A549 treated with dexamethasone at 1 μM for 4 hours (cell line): ENCODE data around the gene FCRL4. TPM values are rescaled to one million over a fixed set of nuclear protein-coding genes. Genes with fewer than 3 reads are reported as not detected.

ENCODE experiments used
- total RNA-seq: library from RNA; stranded (reverse); fragments of 200-300 nt; extraction: Qiagen RNA extraction; gene quantifications from 5 replicates; pipeline ENCODE4 v1.2.3, GENCODE V29; 2022

FCRL4 gene
- not detected in 5 replicates for total RNA-seq

DNA sequence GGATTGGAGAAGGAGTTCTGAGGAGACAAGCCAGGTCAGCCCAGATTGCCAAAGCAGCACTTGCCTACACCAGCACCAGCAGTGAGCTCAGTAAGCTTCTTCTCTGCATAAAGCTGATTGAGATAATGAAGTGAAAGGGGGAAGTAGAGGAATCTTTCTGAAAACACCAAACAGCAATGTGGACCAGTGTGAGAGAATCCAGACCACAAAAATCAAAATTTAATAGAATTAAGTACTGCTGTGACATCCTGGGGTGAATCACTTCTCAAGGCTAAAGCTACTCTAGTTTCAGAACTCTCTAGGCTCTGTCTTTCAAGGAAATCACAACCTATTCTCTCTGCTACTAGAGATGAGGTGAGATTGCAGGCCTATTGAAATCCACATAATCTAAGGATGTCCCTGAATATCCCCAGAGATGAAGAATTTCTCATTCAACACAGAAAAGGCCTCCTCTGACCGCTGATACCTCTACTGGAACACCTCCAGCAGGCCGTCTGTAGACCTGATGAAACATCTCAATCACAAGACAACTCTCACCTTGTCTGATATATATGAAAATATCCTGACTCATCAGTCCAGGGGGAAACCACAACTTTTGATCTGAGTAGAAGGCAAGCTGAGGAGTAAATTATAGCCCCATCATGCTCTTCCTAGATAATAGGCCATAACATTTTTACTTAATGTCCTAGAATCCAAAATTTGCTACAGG lies at the start of gene FCRL4:
FCRL4 (minus strand) TSS at position 127 of the 709 bp plus-strand sequence. CDS start 141 bp downstream, outside the sequence.

GRCh38 chr1:157551694-157552693 lies 45.9 kb downstream of the FCRL4 start, which contains the start of gene FCRL5:
Gene FCRL5, minus strand, starts transcription at chr1:157552515. Its CDS starts 153 bp downstream, at chr1:157552362.

Other genes starting within 250 kb of the FCRL4 start
- not detected in 5 replicates for gene FCRL5, start 45.6 kb downstream of the FCRL4 start, total RNA-seq
- gene FCRL3, start 102.7 kb upstream of the FCRL4 start, total RNA-seq: not detected in 5 replicates
- not detected in 5 replicates for gene FCRL2, start 179.0 kb upstream of the FCRL4 start, total RNA-seq
- not detected in 5 replicates for gene FCRL1, start 222.0 kb upstream of the FCRL4 start, total RNA-seq
- gene CD5L, start 243.7 kb upstream of the FCRL4 start, total RNA-seq: not detected in 5 replicates